H9 (cell line): Measurements from ENCODE around the gene LRRC37A3. TPM values are rescaled to one million over a fixed set of nuclear protein-coding genes. Genes with fewer than 3 reads are reported as not detected.

Experiments used
- DNase-seq: peaks from one replicate; pipeline ENCODE4 v3.0.0-alpha.2; 2017
- H2AFZ ChIP-seq: one replicate; pipeline ENCODE4 v1.6.1; 2013; ENCODE audit warnings: mild to moderate bottlenecking, low read length, control low read depth, moderate library complexity
- H2AK5ac ChIP-seq: 2 replicates; pipeline ENCODE4 v1.6.1; 2013; ENCODE audit warnings: low read length, control low read depth, mixed read lengths; ENCODE audit not compliant: insufficient read length
- H2BK120ac ChIP-seq: one replicate; pipeline ENCODE4 v1.6.1; 2013; ENCODE audit warnings: low read depth, mild to moderate bottlenecking, low read length, control low read depth, inconsistent platforms; ENCODE audit not compliant: poor library complexity, severe bottlenecking
- H2BK12ac ChIP-seq: 2 replicates; pipeline ENCODE4 v1.6.1; 2013; ENCODE audit warnings: low read length, control low read depth, mixed read lengths, low read depth; ENCODE audit not compliant: insufficient read length
- H2BK15ac ChIP-seq: 2 replicates; pipeline ENCODE4 v1.6.1; 2013; ENCODE audit warnings: low read depth, low read length, control low read depth
- H2BK20ac ChIP-seq: one replicate; pipeline ENCODE4 v1.6.1; 2013; ENCODE audit warnings: low read depth, mild to moderate bottlenecking, low read length, control low read depth, inconsistent platforms; ENCODE audit not compliant: poor library complexity, severe bottlenecking
- H2BK5ac ChIP-seq: 2 replicates; pipeline ENCODE4 v1.6.1; 2013; ENCODE audit warnings: low read length, control low read depth, mixed read lengths; ENCODE audit not compliant: insufficient read length
- H3K14ac ChIP-seq: 2 replicates; pipeline ENCODE4 v1.6.1; 2013; ENCODE audit warnings: low read length, control low read depth; ENCODE audit not compliant: insufficient read depth
- H3K18ac ChIP-seq: 2 replicates; pipeline ENCODE4 v1.6.1; 2013; ENCODE audit warnings: low read depth, mild to moderate bottlenecking, mixed read lengths, low read length, control low read depth; ENCODE audit not compliant: insufficient read length
- H3K23ac ChIP-seq: 2 replicates; pipeline ENCODE4 v1.6.1; 2013; ENCODE audit warnings: low read length, control low read depth, mixed read lengths, low read depth; ENCODE audit not compliant: insufficient read length
- H3K23me2 ChIP-seq: 2 replicates; pipeline ENCODE4 v1.6.1; 2013; ENCODE audit warnings: low read depth, mild to moderate bottlenecking, mixed read lengths, low read length, control low read depth; ENCODE audit not compliant: insufficient read length, poor library complexity, severe bottlenecking
- H3K27ac ChIP-seq: 2 replicates; pipeline ENCODE4 v1.5.1; 2013; ENCODE audit warnings: low read length, control low read depth, mixed read lengths, low read depth; ENCODE audit not compliant: insufficient read length
- H3K27me3 ChIP-seq: 2 replicates; pipeline ENCODE4 v1.6.1; 2013; ENCODE audit warnings: low read length, control low read depth, inconsistent platforms; ENCODE audit not compliant: insufficient read depth
- H3K4ac ChIP-seq: 2 replicates; pipeline ENCODE4 v1.6.1; 2013; ENCODE audit warnings: low read depth, mild to moderate bottlenecking, control low read depth, inconsistent platforms, low read length, moderate library complexity
- H3K4me1 ChIP-seq: 2 replicates; pipeline ENCODE4 v1.6.1; 2013; ENCODE audit warnings: low read length, control low read depth, inconsistent platforms; ENCODE audit not compliant: insufficient read depth
- H3K4me2 ChIP-seq: 2 replicates; pipeline ENCODE4 v1.6.1; 2013; ENCODE audit warnings: low read length, control low read depth, mixed read lengths; ENCODE audit not compliant: insufficient read length, insufficient read depth
- H3K56ac ChIP-seq: 2 replicates; pipeline ENCODE4 v1.6.1; 2013; ENCODE audit warnings: low read depth, mild to moderate bottlenecking, mixed read lengths, low read length, control low read depth; ENCODE audit not compliant: insufficient read length
- H3K79me1 ChIP-seq: 2 replicates; pipeline ENCODE4 v1.6.1; 2013; ENCODE audit warnings: low read depth, mild to moderate bottlenecking, moderate library complexity, low read length, control low read depth, inconsistent platforms; ENCODE audit not compliant: insufficient read depth, poor library complexity, severe bottlenecking
- H3K79me2 ChIP-seq: 2 replicates; pipeline ENCODE4 v1.6.1; 2013; ENCODE audit warnings: low read length, control low read depth, inconsistent platforms; ENCODE audit not compliant: insufficient read depth
- H3K9ac ChIP-seq: 2 replicates; pipeline ENCODE4 v1.6.1; 2013; ENCODE audit warnings: low read length, control low read depth, mixed read lengths; ENCODE audit not compliant: insufficient read length; ENCODE audit errors: extremely low read depth
- H3K9me3 ChIP-seq: one replicate; pipeline ENCODE4 v1.6.1; 2013; ENCODE audit warnings: low read depth, low read length, inconsistent platforms; ENCODE audit not compliant: control insufficient read depth
- H3T11ph ChIP-seq: one replicate; pipeline ENCODE4 v1.6.1; 2013; ENCODE audit warnings: mild to moderate bottlenecking, low read length, control low read depth, inconsistent platforms
- H4K20me1 ChIP-seq: one replicate; pipeline ENCODE4 v1.6.1; 2013; ENCODE audit not compliant: control insufficient read depth, insufficient read length, insufficient read depth
- H4K5ac ChIP-seq: 2 replicates; pipeline ENCODE4 v1.6.1; 2013; ENCODE audit warnings: low read depth, mild to moderate bottlenecking, mixed read lengths, low read length, control low read depth; ENCODE audit not compliant: insufficient read length
- H4K8ac ChIP-seq: replicated peaks from 2 replicates; pipeline ENCODE4 v1.6.1; 2013; ENCODE audit warnings: low read length, control low read depth, mixed read lengths, low read depth; ENCODE audit not compliant: insufficient read length
- H4K91ac ChIP-seq: 2 replicates; pipeline ENCODE4 v1.6.1; 2013; ENCODE audit warnings: low read depth, mild to moderate bottlenecking, moderate library complexity, mixed read lengths, low read length, control low read depth; ENCODE audit not compliant: insufficient read length
- H3K27ac Mint-ChIP-seq, 3 experiments: 2 replicates in 2 of 3; 3 replicates in 1 of 3; pipeline ENCODE4 v1.8.0; 2020 to 2021; ENCODE audit warnings: mixed read lengths in 3 of 3, mild to moderate bottlenecking in 1 of 3, moderate library complexity in 1 of 3
- H3K27me3 Mint-ChIP-seq: 2 replicates; pipeline ENCODE4 v1.8.0; 2021; ENCODE audit warnings: low read depth, mild to moderate bottlenecking, moderate library complexity, mixed read lengths
- H3K36me3 Mint-ChIP-seq, 3 experiments: 2 replicates in 2 of 3; 3 replicates in 1 of 3; pipeline ENCODE4 v1.8.0; 2020 to 2021; ENCODE audit warnings: low read depth in 3 of 3, mixed read lengths in 3 of 3; ENCODE audit not compliant: insufficient read depth in 1 of 3
- H3K4me1 Mint-ChIP-seq, 2 experiments: 2 replicates each; pipeline ENCODE4 v1.8.0; 2020; ENCODE audit warnings: mixed read lengths in 2 of 2
- H3K4me3 Mint-ChIP-seq, 2 experiments: 2 replicates in 1 of 2; 3 replicates in 1 of 2; pipeline ENCODE4 v1.8.0; 2020 to 2021; ENCODE audit warnings: mild to moderate bottlenecking in 2 of 2, mixed read lengths in 2 of 2, moderate library complexity in 1 of 2
- H3K9me3 Mint-ChIP-seq, 2 experiments: 2 replicates in 1 of 2; 3 replicates in 1 of 2; pipeline ENCODE4 v1.8.0; 2020; ENCODE audit warnings: mild to moderate bottlenecking in 2 of 2, mixed read lengths in 2 of 2, moderate library complexity in 1 of 2
- total RNA-seq: library from RNA; stranded (reverse); gene quantifications from 2 replicates; pipeline ENCODE4 v1.2.1, GENCODE V29; 2021
- TF ChIP-seq, protein P1 (sequence below): fragments of 200-600 bp; sonication (generic); conservative IDR thresholded peaks from 3 replicates; pipeline ENCODE4 v1.8.0; 2021; ENCODE audit warnings: antibody characterized with exemption, mild to moderate bottlenecking

The LRRC37A3 gene
- total RNA-seq, 1 experiment from 2014 or later: 5.4 TPM

DNA sequence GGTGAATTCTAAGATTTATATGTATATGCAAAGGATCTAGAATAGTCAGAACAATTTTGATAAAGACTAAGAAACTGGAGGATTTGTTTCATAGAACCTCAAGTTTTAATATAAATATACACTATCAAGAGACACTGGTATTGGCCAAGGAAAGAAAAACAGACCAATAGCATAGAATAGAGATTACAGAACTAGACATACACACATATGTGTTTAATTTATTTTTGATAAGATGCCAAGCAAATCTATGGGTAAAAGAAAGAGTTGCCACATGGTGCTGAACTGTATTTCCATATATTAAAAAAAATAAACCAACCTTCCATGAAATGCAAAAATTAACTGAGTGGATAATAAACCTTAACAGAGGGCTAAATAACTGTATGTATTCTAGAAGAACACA is 27.9 kb upstream of the LRRC37A3 start:
- H3K4me3 Mint-ChIP-seq: no peak overlapping the region
- Histone ChIP-seq H3K18ac (no peak overlapping the region), H3K56ac (no peak overlapping the region), H3K9ac (no peak overlapping the region), H3K79me2 (no peaks in the 10 kb centered on the region), H2BK5ac (no peak overlapping the region), H4K20me1 (no peaks in the 10 kb centered on the region), H2BK120ac (no peak overlapping the region), H2BK20ac (no peak overlapping the region), H3K27me3 (no peaks in the 10 kb centered on the region), H3T11ph (no peak overlapping the region), H3K23me2 (no peaks in the 10 kb centered on the region), H3K9me3 (no peaks in the 10 kb centered on the region), H2AFZ (no peak overlapping the region), H3K14ac (no peak overlapping the region), H4K91ac (no peak overlapping the region), H3K23ac (no peak overlapping the region), H3K4me1 (no peaks in the 10 kb centered on the region), H4K8ac (no peak overlapping the region), H3K27ac (no peak overlapping the region), H3K4ac (no peak overlapping the region), H4K5ac (no peak overlapping the region), H2AK5ac (no peak overlapping the region), H3K4me2 (no peak overlapping the region), H2BK12ac (no peak overlapping the region), H3K79me1 (no peaks in the 10 kb centered on the region), H2BK15ac (no peak overlapping the region)
- no peaks in the 10 kb centered on the region for H3K9me3 Mint-ChIP-seq
- no peaks in the 10 kb centered on the region for H3K4me1 Mint-ChIP-seq
- TF ChIP-seq, protein P1, sequence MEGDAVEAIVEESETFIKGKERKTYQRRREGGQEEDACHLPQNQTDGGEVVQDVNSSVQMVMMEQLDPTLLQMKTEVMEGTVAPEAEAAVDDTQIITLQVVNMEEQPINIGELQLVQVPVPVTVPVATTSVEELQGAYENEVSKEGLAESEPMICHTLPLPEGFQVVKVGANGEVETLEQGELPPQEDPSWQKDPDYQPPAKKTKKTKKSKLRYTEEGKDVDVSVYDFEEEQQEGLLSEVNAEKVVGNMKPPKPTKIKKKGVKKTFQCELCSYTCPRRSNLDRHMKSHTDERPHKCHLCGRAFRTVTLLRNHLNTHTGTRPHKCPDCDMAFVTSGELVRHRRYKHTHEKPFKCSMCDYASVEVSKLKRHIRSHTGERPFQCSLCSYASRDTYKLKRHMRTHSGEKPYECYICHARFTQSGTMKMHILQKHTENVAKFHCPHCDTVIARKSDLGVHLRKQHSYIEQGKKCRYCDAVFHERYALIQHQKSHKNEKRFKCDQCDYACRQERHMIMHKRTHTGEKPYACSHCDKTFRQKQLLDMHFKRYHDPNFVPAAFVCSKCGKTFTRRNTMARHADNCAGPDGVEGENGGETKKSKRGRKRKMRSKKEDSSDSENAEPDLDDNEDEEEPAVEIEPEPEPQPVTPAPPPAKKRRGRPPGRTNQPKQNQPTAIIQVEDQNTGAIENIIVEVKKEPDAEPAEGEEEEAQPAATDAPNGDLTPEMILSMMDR: no peak
- H3K36me3 Mint-ChIP-seq: no peaks in the 10 kb centered on the region
- no peaks in the 10 kb centered on the region; the same call in 1 of the 2 replicates for H3K27me3 Mint-ChIP-seq
- no peak overlapping the region for H3K27ac Mint-ChIP-seq
- no peak for DNase-seq
